HTERT RPE-1 (cell line): Measurements from ENCODE around the gene LILRB4.
"Not testable (repeated sequence)": the region's sequence is repeated elsewhere in the genome, so short reads cannot be mapped to it uniquely, and the experiment has no call there.

Experiments
- in situ Hi-C: fragments of 300-500 bp; cut with MboI; formaldehyde crosslinking; loops from 4 replicates; pipeline ENCODE4 v1.14.3; 2020; ENCODE audit warnings: low sequenced_read_pairs

Gene LILRB4

GRCh38 chr19:54648129-54648528 is 14.7 kb upstream of the LILRB4 start:
- in situ Hi-C loops = no loop called here

- in situ Hi-C loops = no loop called here
Measured at GRCh38 chr19:54650108-54650655, 12.6 kb upstream of the LILRB4 start.

GRCh38 chr19:54653181-54653809 is 9.5 kb upstream of the LILRB4 start:
- in situ Hi-C loops = no loop called here

DNA sequence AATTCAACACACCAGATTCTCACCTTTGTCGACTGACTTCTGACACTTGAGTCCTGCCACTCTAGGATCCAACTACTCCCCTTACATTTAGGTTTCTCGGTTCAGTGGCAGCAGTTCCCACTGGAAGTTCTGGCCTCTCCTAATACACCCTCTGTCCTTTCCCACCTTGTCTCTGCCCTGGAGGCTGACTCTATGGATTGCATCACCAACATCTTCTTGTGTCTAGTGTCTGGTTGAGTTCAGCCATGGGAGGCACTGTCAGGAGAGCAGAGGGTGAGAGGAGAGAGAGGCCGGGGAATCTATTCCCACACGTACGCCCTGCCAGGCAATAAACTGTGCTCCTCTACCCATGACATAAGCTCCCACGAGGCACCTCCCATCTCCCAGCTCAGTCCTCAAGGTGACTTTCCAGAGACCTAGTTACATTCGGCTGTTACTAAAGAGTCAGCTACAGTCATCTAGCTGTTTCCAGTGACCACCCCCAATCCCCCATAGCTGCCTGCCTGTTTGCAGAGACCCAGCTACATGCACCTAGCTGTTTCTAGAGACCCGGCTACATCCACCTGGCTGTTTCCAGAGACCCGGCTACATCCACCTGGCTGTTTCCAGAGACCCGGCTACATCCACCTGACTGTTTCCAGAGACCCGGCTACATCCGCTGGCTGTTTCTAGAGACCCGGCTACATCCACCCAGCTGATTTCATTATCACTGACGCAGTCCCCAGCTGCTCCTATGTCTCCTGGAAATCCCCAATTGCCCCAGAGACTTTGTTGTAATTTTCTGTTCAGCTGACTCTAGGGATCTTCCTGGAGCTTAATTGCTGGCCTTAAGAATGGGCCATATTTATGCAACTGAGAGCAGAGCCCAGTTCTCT is 8.1 kb upstream of the LILRB4 start:
- in situ Hi-C loops = no loop called here

DNA sequence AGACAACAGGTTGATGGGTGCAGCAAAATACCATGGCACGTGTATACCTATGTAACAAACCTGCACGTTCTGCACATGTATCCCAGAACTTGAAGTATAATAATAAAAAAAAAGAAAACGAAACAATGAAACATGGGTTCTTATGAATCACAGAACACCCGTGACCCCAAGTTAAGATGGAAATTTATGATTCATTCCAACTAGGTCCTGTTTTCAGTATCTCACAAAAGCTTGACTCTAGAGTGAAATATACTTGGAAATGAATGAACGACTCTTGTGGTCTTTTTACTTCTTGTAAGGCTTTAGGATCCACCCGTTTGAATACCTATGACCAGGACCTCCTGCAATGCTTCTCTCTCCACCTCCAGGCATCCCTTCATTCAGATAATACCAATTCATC is 3.5 kb upstream of the LILRB4 start:
- in situ Hi-C loops = no loop called here

DNA sequence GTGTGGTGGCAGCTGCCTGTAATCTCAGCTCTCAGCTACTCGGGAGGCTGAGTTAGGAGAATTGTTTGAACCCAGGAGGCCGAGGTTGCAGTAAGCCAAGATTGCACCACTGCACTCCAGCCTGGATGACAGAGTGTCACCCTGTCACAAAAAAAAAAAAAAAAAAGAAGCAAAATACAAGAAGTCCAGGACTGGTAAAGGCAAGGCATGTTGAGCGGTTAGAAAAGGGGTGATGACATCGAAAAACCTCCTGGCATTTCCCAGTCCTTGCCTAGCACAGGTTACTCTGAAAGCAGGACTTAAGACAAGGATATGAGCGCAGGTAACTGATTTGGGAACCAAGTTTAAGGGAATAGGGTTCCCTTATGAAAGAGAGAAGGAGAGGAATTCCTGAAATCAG is 2.5 kb upstream of the LILRB4 start:
- in situ Hi-C loops = no loop called here

DNA sequence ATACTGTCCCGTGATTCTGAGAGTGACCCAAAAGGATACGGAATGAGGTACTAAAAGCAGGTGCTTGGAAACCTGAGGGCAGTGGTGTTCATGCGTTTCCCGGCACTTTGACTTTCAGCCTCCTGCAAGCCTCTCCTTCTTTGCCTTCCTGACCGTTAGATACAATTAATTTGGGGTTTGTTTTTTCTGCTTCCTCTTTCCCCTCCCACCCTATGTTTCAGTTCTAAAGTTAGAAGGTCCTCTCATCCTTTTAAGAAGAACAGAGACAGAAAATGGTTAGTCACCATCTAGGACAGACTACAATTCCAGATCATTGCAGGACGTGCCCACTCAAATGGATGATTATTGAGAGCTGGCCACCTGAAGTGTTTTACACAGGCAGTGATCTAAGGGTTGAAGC is 1.8 kb upstream of the LILRB4 start:
- in situ Hi-C loops = no loop called here

GRCh38 chr19:54661846-54662481 is 821 bp upstream of the LILRB4 start:
- in situ Hi-C loops = no loop called here

DNA sequence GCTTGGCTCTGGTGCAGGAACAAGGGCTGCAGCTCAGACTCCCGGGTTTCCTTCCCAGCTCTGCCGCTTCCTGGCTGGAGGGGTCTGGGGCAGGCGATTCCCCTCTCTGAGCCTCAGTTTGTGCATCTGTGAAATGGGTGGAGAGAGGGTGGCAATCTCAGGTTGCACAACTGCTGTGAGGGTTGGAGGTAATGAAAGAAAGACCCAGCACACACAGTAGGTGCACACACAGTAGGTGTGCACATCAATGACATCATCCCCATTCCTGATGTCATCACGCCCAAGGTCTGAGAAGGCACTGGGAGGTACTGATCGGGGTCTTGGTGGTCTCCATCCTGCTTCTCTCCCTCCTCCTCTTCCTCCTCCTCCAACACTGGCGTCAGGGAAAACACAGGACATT is 2.7 kb downstream of the LILRB4 start:
- in situ Hi-C loops = no loop called here

GRCh38 chr19:54667217-54667616 is 4.4 kb downstream of the LILRB4 start:
- in situ Hi-C loops = no loop called here

GRCh38 chr19:54668353-54668752 is 5.6 kb downstream of the LILRB4 start:
- in situ Hi-C loops = no loop called here

GRCh38 chr19:54670576-54671357 is 8.0 kb downstream of the LILRB4 start:
- in situ Hi-C loops = no loop called here

DNA sequence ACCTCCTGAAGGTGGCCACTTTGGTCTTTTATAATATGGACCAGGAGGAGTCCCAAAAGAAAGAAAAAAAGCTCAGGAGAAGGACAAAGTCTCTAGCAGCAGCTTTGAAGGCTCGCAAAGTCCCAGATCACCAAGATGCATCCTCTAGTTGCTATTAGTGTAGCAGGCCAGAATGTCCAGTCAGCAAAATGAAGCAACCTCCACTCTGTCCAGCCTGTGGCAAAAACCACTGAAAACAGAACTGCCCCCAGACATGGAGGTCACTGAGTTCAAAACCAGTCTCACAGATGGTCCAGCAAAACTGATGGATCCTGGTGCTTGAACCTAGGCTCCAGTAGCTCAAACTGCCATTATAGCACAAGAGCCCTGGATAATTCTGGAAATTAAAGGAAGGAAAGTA is 10.4 kb downstream of the LILRB4 start:
- in situ Hi-C loops = no loop called here

DNA sequence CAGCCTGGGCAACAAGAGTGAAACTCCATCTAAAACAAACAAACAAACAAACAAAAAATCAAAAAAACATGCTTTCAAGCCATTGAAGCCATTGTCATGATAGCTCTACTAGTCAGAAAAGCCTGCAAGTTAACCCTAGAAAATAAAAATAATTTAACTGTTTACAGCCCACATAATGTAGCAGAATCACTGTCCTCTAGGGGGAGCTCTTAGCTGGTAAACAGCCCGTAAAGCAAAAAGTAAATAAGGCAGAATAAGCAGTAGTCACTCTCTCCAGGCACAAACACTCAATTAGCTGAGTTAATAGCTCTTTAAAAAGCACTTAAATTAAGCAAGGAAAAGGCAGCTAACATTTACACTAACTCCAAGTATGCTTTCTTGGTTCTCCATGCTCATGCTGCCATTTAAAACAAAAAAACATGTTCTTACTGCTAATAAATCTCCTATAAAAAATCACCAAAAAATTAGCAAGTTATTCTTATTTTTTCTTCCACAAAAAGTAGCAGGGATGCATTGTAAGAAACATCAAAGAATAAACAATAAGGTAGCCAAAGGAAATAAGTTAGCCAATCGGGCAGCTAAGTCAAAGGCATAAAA is 11.3 kb downstream of the LILRB4 start:
- in situ Hi-C loops = no loop called here

GRCh38 chr19:54676210-54676834 is 13.5 kb downstream of the LILRB4 start:
- in situ Hi-C loops = not testable (repeated sequence)

DNA sequence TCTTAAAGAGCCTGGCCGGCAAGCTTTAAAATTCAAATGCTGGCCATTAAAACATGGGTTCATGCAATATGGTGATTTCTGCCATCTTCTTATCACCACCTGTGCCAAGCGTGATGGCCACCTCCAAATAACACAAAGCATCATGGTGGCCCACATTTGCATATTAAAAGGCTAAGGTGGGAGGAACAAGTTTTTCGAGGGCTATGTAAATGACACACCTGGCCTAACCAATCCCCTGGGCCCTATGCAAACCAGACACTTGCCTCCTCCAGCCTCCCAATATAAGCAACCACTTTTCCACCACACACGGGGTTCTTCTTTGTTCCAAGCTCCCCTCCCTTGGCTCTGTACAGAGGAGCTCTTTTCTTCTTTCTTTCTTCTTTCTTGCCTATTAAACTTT is 14.4 kb downstream of the LILRB4 start:
- in situ Hi-C loops = no loop called here

DNA sequence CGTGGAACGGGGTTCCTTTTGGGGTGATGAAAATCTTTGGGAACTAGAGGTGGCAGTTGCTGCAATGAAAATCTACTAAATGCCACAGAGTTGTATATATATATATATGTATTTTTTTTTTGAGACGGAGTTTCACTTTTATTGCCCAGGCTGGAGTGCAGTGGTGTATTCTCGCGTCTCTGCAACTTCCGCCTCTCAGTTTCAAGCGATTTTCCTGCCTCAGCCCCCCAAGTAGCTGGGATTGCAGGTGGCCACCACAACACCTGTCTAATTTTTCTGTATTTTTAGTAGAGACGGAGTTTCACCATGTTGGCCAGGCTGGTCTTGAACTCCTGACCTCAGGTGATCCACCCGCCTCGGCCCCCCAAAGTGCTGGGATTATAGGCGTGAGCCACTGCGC is 18.8 kb downstream of the LILRB4 start:
- in situ Hi-C loops = not testable (repeated sequence)

- in situ Hi-C loops = no loop called here
Measured at GRCh38 chr19:54682306-54682856, 19.6 kb downstream of the LILRB4 start.

GRCh38 chr19:54684527-54684926 is 21.7 kb downstream of the LILRB4 start:
- in situ Hi-C loops = no loop called here
